DMS53 (cell line): ENCODE results near the gene ZSWIM7.
A peak's percentile ranks its signal among the peaks of the same experiment; 100 is the strongest.
"Not testable (repeated sequence)": the region's sequence is repeated elsewhere in the genome, so short reads cannot be mapped to it uniquely, and the experiment has no call there.

Source experiments
- DNase-seq: peaks from one replicate; lab custom pipeline; 2025; lab: John Stamatoyannopoulos, UW

ZSWIM7 gene

DNA sequence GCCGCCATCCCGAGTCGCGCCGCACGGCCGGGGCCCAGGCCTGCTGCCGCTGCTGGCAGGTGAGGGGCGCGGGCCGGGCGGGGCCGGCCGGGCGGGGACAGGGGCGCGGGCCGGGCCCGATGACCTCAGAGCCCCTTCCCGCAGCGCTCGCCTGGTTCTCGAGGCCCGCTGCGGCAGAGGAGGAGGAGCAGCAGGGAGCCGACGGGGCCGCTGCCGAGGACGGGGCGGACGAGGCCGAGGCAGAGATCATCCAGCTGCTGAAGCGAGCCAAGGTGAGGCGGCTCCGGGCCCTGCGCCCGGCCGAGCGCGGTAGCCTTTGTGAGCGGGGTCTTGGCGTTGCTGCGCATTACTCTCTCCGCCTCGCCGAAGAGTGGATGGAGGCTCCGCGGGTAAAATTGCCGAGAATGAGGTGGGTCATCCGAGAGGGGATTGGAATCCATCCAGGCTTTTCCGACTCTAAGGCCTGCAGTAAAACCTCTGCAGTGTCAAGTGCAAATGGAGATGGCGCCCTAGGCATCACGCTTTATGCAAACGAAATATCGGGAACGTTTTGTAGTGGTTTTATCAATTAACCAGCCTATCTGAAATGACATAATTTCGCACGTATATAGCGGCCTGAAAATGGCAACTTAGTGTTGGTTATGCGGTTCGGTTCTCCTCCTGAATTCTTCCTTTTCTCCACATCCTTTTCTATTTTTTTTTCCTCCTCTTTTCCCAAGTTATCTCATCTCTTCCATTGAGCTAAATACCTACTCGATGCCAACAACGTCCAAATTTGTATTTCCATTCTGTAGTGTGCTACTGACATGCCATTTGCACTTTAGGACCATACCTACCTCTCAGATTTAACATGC lies 697 bp upstream of the ZSWIM7 start:
- DNase-seq, result peak; percentile 78

DNA sequence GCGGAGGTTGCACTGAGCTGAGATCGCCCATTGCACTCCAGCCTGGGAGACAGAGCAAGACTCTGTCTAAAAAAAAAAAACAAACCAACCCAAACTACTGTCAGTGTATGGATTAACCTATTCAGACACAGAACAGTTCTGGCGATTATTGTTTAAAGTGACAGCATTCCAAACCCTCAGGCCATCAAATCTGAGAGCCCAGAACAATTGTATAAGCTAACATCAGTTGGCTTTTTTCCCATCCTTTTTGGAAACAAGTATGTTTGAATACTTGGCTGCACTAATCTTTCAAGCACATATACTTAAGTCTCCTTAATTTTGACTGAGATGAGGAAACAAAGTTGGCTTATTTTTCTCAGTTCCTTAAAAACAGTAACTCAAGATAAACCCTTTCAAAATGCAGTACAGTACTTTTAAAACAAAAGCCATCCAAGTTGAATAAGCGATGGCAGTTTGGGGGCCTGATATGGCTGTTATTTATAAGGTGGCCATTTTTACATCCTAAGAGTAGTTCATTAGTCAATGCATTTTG lies 1.4 kb downstream of the ZSWIM7 start:
- no peak for DNase-seq

DNA sequence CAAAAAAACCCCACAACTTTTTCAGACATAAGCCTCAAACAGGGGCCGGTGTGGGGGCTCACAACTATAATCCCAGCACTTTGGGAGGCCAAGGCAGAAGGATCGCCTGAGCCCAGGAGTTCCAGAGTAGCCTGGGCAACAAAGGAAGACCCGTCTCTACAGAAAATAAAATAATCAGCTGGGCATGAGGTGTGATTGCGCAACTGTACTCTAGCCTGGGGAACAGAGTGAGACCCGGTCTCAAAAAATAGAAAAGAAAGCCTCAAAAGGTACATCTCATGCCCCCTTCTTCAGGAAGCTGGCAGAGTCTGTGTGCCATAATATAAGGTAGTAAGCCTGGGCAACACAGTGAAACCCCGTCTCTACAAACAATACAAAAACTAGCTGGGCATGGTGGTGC lies 3.2 kb downstream of the ZSWIM7 start:
- no peak for DNase-seq

DNA sequence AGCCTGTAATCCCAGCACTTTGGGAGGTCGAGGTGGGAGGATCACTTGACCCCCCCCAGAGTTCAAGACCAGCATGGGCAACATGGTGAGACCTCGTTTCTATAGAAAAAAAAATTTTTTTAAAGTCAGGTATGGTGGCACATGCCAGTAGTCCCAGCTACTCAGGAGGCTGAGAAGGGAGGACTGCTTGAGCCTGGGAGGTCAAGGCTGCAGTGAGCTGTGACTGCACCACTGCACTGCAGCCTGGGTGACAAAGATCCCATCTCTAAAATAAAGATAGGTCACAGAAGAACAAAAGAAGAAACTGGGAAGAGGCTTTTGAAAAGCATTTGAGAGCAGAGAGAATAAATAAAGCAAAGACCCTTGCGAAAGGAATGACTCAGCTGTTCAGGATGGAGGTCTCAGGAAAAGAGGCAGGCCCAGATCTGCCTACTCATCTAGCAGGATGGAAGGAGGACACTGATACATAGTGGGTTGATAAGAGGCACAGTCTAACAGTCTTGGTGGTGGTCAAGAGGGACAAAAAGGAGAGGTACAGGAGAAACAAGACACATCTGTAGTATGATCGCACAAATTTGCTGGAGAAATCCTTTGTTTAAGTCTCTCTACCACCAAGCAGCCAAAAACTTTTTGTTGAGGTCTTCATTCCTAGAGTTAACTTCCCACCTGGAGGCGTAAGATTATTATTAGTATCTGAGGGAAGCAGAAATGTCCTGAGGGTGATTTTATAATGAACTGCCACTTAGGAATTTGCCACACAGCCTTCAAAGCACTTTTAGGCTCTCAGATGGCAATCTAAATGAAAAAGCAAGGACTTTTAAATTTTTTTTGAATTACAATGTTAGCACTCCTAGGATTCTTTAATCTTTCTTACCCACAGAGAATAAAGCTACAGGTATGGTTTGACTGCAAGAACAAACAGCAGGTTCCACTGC lies 17.6 kb downstream of the ZSWIM7 start:
- DNase-seq, result no peak

DNA sequence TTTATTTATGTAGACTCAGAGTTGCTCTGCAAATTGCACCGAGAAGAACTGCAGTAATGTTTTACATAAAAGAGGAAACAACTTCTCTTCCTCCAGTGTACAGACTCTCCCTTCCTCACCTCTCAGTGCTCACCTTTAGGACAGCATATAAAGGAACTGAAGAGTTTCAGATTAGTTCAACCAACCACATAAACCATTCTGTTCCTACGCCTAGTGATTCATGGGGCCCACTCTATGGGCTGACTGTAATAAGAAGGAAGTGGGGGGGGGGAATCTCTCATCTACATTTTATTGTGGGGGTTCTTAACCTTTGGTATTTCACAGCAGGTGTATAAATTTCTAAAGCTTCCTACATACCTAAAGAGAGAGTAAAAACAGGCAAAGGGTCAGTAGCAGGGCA lies 18.3 kb downstream of the ZSWIM7 start:
- no peak for DNase-seq

DNA sequence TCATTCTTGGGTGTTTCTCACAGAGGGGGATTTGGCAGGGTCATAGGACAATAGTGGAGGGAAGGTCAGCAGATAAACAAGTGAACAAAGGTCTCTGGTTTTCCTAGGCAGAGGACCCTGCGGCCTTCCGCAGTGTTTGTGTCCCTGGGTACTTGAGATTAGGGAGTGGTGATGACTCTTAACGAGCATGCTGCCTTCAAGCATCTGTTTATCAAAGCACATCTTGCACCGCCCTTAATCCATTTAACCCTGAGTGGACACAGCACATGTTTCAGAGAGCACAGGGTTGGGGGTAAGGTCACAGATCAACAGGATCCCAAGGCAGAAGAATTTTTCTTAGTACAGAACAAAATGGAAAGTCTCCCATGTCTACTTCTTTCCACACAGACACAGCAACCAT lies 20.5 kb downstream of the ZSWIM7 start:
- DNase-seq, result not testable (repeated sequence)

DNA sequence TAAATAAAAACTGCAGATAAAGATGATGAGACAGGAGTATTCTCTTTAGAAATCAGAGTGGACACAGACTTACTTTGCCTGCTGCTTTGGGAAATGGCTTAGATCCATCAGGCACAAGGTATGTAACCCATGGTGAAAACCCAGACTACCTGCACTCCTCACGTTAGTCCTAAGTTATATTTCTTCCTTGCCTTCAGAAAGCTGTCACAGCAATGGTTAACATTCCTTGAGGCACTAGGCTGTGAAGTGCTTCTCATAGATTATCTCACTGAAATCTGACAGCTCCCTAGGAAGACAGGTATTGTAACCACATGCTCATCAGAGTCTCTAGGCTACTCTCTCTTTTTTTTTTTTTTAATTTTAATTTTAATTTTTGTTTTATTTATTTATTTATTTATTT lies 20.9 kb downstream of the ZSWIM7 start:
- no peak for DNase-seq

DNA sequence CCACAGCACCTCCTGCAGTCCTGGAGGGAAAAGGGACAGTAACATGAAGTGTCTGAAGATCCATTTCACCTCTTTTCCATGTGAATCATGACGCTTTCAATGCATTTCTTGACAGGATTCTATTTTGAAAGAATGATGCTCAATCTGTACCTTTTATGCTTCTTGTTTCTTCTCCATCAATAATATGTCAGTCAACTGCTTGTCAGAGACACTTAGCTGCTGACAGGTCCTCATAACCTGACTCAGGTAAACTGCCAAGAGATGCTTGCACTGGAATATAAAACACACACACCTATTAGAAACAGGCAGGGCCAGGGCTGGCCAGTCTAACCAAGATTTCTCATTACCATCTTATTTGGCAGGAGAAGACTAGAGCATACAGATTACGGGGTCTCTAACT lies 21.6 kb downstream of the ZSWIM7 start:
- DNase-seq, result no peak

DNA sequence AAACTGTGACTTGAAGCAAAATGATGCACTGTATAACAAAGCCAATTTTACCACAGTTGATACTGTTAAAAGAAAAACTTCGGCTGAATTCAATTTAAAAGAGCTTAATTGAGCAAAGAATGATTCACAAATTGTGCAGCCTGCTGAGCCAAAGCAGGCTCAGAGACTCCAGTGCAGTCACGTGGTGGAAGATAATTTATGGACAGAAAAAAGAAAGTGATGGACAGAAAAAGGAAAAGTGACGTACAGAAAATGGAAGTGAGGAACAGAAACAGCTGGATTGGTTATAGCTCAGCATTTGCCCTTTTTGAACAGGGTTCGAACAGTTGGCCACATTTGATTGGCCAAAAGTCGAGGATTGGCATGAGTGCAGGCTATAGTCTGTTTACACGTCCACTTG lies 25.7 kb downstream of the ZSWIM7 start:
- DNase-seq, result no peak

DNA sequence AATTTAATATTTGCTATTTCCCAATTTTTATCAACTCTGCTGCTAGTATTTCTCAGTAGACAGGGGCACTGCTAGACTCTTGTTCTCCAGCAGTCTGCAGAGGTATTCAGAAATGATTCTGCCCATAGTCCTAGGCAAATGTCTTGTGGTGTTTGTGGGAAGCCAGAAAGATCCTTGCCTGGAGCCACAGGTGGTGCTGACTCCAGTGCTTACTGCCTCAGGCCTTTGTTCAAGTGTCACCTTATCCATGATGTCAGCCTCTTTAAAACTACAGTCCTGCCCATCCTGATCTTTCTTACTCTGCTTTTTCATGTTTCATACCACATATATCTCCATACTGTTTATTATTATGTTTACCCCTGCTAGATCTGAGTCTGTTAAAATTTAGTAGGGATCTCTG lies 26.5 kb downstream of the ZSWIM7 start:
- DNase-seq, result no peak

DNA sequence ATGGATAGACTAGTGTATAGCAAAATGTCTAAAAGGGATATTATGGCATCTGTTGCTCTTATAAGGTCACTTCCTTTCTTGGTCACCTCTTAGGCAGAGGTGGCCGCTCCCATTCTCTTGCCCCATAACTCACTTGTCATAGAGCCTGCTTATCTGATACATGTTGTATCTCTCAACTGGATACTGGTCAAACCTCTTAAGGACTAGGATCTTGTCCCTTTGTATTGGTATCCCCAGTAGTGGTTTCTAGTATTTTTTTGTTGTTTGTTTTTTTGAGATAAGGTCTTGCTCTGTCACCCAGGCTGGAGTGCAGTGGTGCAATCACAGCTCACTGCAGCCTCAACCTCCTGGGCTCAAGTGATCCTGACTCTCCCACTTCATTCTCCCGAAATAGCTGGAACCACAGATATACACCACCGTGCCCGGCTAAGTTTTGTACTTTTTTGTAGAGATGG lies 27.0 kb downstream of the ZSWIM7 start:
- no peak for DNase-seq

DNA sequence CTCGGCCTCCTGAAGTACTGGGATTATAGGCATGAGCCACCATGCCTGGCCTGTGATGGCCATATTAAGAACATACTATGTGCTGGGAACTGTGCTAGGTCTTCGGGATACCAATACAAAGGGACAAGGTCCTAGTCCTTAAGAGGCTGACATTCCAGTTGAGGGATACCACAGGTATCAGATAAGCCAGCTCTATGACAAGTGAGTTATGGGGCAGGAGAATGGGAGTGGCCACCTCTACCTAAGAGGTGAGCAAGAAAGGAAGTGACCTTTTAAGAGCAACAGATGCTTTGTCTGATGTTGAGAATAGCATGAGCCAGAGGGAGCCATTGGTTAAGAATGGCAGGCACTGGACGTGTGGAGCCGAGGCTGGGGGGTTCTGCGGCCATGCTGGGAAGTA lies 27.6 kb downstream of the ZSWIM7 start:
- no peak for DNase-seq

DNA sequence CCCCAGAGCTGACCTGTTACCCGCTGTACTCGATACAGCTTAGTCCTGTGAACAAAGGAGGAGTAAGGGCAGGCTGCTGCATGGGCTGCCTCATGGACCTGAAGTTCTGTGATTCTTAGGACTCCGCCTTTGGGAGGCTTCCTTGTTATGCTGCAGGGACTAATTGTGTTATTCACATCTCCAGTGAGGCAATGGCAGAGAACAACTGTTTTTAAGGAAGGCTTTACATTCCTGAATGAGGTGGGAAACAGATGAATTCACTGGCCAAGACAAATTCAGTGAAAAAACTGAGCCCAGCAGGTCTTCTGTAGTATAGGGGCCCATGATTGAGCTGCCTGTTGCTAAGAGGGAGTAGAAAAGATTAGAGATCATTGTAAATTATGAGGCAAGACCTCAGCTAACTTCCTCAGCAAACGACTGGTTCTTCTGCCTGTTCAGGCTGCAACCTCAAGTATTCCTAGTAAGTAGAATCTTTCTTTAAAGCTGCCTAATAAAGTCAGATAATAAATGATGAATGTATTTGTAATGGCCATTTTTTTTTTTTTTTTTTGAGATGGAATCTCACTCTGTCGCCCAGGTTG lies 28.3 kb downstream of the ZSWIM7 start:
- no peak for DNase-seq

DNA sequence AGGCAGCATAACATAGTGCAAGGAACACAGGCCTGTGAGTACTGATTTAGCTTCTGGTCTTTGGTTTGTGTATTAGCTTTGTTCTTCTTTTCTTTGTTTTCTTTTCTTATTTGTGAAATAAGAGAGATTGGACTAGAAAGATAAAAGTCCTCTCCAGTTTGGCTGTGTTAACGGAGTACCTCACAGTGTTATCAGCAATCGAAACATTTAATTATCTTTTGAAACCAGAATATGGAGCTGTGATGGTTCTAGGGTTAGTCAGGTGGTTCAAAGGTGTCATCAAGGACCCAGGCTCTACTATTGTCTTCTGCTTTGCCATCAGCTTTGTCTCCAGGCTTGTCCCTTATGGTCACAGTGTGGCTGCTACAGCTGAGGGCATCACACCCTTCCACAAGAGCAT lies 29.0 kb downstream of the ZSWIM7 start:
- no peak for DNase-seq

DNA sequence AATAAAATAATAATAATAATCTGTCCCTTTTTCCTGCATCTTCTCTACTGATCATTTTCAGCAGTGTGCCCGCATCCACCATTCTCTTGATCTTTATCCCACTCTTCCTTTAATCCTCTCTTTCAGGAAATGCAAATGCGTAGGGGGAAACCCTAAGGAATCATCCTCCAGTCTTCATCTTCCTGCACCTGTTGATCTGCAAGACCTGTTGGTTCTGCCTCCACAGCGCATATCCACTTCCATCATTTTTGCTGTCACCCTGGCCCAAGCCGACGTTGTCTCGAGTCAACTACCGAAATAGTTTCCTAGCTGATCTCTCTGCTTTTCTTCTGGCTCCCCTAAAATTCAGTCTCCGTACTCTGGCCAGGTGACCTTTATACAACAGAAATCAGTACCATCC lies 30.0 kb downstream of the ZSWIM7 start:
- DNase-seq, result no peak

DNA sequence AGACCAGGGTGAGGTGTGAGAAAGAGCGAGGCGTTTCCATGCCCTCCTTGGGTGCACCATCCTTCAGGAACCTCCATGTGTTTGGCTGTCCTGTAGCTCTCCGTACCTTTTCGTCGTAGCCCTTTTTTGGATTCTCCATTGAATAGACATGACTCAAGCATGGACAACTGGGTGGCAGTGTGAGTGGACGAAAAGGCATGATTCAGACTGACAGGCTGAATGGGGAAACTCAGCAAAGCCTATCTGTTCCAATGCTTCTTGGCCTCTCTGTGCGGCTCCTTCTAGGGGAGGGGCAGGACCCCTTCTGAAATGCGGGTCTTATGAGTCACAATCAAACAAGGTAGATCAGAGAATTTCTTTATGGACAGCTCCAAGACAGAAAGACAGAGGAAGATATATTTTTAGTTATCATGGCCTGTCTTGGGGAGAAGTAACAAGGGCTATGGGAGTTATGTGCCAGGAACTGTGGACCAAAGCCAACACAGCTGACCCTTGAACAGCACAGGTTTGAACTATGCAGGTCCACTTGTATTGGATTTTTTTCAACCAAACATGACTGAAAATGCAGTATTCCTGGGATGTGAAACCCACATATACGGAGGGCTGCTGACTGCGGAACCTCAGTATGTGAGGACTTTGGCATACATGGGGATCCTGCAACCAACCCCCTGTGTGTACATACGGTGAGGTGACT lies 31.7 kb downstream of the ZSWIM7 start:
- no peak for DNase-seq

DNA sequence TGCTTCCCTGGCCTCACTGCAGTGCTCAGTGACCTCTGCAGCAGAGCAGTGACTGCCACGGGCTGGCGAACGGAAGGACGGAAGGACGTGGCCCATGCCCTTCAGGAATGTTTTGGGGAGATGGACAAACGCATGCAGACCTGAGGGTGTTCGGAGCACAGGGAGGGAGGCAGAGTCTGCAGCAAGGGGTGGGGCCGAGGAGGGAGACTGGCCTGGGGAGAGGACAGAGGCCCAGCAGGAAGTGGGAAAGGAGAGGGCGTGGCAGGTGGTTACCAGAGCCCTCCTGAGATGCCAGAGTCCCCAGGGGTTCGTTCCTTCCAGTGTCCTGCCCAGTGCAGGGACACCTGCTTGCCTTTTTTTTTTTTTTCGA lies 32.6 kb downstream of the ZSWIM7 start:
- peak; percentile 56 for DNase-seq

DNA sequence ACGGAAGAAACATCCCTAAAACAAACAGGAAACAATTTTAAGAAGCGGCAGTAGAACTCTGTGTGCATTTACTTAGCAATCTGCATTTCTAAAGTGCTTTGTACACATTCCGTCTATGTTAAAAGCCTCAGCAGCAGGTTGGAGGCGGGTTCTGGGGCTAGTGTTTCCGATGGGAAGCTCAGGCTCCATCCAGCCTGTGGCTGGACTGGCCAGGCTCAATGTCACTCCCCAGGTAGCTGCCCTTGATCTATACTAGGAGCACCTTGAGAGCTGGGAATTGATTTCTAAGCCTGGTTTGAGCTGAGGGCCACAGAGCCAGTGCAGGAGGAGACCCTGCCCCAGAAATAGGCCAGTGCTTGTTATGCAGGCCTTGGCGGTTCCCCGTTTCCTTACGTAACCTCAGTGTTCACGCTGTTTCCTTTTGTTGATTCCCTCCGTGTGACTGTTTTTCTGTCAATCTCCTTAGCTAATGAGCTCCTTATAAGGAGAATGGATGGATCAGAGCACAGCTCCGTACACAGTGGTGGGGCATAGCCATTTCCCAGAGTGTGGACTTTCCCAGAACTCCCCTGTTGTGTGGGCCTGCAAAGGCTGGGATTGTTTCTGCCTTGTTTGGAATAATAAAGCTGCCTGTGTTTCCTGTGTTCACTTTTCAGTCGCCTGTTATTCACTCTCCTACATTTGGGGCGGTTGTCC lies 33.2 kb downstream of the ZSWIM7 start:
- DNase-seq, result peak; percentile 88

DNA sequence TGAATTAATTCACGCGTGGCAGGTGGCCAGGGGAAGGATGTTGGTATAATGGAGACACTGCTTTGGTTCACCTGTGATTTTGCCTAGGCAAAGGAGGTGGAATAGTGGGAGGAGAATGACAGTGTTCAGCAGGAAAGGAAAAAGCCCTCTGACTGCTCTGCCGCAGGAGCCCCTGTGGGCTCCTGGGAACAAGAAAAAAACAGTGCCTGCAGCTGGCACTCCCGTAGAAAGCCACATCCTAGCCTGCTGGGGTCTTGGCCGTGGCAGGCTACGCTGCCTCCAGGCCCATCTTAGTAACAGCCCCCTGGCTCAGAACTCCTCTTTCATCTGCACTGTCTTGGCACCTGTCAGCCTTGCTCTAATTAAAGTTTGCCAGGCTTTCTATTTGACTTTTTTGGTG lies 34.0 kb downstream of the ZSWIM7 start:
- no peak for DNase-seq

DNA sequence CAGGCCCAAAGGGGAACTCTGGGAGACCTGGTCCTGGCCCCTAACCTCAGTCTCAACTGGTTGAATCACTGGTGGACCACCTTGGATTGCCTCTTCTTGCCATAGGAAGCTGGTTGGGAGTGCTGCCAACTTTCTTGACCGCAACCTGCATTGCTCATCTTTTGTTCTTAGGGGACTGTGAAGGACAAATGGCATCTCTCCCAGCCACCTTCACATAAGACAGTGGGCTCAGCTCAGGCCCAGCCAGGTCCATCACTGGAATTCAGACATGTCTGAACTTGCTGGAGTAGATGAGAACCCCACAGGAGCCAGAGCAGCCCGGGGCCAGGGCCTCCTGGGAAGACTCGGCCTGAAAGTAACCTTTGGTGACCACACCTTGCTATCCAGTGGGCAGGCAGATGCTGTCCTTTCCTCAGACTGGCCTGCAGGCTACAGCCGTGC lies 35.8 kb downstream of the ZSWIM7 start:
- DNase-seq, result no peak

DNA sequence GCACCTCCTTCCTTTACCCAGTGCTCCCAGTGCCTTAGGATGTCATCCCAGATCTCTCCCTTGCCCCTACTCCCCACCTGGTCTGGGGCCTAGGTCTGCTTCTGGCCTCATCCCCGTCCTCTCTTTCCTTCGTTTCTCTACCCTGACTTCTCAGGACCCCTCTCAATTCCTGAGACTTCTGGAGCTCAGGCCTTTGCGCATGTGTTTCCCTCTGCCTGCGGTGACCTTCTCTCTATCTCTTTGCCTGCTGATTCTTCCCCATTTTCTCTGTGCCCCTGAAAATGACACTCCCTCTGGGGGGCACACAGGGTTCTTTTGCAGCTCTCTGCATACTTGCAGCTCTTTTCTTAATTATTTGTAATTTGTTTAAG lies 41.0 kb downstream of the ZSWIM7 start:
- no peak for DNase-seq
